GM19035 (cell line): ENCODE results near the gene NPY4R2.
"Not testable (repeated sequence)": the region's sequence is repeated elsewhere in the genome, so short reads cannot be mapped to it uniquely, and the experiment has no call there.

Source experiments
- ATAC-seq: cut with Tn5 transposase; IDR thresholded peaks from one replicate; pipeline ENCODE4 v1.9.1; 2021; ENCODE audit not compliant: unreplicated experiment

Gene NPY4R2

DNA sequence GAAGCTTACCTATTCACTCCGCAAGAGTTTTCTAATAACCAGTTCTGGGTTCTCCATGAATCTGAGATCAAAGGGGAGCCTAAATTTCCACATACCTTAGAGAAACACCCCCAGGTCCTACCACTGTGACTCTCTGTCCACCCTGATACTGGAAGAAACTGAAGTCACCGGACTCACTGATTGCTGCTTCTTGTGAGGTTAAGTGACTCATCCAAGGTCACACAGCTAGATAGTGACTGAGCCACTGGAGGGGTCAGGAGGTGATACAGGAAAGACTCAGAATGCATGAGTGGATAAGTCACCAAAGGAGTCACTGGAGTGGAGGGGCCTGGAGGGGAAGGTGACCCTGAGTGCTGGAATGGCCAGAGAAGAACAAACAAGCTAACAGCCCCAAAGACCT lies 9.8 kb downstream of the NPY4R2 start:
- ATAC-seq: not testable (repeated sequence)

DNA sequence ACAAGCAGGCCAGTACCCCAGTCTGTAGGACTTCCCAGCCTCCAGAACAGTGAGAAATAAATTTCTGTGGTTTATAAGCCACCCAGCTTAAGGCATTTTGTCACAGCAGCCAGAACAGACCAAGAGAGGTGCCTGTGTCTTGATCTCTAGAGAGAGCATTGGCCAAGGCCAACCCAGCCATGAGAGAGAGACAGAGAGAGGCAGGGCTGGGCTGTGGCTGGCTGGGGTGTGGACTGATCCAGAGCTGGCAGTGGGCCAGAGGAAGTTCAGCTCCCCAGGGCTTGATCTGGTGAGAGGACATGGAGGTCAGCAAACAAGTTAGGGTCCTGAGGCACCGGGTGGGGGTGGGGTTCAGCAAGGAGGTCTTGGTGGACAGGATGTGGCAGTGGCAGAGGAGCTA lies 14.4 kb downstream of the NPY4R2 start:
- not testable (repeated sequence) for ATAC-seq

DNA sequence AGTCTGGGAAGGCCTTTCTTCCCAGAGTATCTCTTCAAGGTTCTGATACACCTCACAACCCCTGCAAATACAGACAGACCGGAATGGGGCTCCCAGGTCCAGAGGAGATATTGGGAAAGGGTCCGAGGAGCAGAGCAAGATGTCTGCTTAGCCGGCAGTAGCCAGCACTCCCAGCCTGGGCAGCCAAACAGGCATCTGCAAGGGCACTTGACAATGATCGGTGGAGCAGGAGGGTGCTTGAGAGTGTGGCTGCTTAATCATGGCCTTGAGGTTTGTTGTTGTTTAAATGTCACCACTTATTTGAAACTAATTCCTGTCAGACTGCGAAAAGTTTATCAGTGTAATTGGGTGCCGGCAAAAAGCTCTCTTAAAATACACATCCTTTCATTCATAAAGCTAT lies 15.0 kb downstream of the NPY4R2 start:
- not testable (repeated sequence) for ATAC-seq

DNA sequence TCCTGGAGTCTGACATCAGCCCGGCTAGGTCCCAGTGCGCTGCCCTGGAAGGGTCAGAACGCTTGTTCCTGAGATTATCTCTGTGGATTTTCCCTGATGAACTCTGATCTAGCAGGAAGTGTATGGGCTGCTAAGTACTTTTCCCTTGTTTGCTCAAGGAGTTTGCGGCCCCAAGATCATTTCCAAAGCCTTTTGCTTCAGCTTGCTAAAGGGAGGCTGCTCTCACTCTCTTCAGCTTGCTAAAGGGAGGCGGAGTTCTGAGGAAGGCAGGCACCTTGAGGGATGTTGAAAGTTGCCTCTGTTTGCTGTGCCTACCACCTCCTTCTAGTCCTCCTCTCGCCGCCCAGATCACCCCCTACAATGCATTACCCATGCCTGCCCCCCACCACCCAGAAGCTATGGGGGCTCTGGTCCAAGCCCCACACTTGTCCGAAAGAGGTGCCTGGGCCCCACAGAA lies 18.3 kb downstream of the NPY4R2 start:
- ATAC-seq: not testable (repeated sequence)

DNA sequence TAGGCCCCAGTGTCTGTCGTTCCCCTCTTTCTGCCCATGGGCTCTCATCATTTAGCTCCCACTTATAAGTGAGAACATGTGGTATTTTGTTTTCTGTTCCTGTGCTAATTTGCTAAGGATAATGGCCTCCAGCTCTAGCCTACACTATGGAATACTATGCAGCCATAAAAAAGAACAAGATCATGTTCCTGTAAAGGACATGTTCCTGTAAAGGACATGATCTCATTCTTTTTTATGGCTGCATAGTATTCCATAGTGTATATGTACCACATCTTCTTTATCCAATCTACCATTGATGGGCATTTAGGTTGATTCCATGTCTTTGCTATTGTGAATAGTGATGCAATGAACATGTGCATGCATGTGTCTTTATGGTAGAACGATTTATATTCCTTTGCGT lies 19.2 kb downstream of the NPY4R2 start:
- not testable (repeated sequence) for ATAC-seq

DNA sequence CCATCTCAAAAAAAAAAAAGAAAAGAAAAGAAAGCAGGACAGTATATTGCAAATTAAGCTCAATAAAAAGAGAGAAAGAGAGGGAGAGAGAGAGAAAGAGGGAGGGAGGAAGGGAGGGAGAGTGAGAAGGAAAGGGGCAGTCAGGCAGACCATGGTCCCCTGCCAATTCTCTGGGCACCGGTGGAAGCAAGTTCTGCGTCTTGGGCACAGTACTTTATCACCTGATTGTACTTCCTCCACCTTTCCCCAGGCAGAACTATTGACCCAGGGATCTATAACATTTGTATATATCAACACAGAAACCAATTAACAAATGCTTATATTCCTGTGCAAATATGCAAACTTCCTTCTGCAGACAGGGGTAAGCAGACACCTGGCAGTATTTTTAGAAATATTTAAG lies 22.4 kb downstream of the NPY4R2 start:
- ATAC-seq: not testable (repeated sequence)

DNA sequence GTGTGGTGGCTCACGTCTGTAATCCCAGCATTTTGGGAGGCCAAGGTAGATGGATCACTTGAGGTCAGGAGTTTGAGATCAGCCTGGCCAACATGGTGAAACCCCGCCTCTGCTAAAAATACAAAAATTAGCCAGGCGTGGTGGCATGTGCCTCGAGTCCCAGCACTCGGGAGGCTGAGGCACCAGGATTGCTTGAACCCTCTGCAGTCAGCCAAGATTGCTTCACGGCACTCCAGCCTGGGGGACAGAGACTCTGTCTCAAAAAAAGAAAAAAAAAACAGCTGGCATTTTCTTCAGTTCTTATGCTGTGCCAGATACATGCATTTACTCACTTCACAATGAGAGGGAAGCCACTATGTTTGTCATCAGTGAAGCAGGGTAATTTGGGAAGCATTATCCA lies 22.9 kb downstream of the NPY4R2 start:
- ATAC-seq: not testable (repeated sequence)

DNA sequence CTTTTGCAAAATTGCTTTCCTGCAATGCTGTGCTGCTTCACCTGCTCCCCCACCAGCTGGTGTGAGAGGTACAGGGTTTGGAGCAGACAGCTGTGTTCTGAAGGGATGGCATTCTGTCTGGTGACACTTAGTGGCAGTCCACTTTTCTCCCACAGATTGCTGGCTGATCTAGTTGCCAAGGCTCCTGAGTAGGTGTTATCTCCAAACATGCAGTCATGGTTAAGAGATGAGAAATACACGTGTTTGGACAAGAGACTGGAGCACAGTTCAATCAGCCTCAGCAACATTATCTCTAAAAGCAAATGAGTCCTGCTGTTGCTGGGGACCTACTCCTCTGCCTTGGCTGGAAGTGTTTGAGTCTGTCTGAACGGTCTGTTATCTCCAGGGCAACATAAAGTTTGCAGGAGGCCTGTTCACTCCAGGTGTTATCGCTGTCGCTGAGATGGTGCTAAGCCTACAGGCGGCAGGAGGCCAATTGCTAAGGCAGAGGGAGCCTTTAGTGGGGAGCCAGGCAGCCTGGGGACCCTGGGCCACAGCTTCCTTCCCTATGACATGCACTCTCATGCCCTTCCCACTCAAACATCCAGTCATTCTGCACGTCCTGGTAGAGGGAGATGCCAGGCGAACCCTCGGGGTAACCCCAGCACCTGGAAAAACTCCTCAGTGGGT lies 24.0 kb downstream of the NPY4R2 start:
- ATAC-seq: not testable (repeated sequence)

DNA sequence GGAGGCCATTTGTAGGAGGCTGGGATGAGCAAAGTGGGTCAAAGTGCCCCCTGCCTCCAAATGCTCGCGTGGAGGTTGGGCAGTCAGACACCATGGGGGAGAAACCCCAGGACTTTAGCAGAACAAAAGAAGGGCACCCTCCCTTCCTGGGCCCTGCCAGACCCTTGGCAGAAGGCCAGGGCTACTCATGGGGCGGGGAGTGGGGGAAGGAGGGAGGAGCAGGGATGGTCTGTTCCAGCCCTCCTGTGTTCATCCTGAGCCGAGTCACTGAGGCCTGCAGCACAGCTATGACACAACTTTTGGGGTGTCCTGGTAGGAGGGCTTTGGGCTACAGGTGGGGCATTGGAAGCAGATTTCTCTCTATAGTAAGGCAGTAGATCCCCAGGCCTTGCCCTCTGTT lies 24.9 kb downstream of the NPY4R2 start:
- not testable (repeated sequence) for ATAC-seq

DNA sequence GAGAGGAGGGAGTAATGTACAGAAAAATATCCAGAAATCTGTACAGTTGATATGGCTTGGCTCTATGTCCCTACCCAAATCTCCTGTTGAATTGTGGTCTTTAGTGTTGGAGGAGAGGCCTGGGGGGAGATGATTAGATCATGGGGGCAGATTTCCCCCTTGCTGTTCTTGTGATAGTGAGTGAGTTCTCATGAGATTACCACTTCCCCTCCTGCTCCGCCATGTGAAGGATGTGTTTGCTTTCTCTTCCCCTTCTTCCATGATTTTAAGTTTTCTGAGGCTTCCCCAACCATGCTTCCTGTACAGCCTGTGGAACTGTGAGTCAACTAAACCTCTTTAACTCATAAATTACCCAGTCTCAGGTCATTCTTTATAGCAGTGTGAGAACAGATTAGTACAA lies 29.0 kb downstream of the NPY4R2 start:
- not testable (repeated sequence) for ATAC-seq

DNA sequence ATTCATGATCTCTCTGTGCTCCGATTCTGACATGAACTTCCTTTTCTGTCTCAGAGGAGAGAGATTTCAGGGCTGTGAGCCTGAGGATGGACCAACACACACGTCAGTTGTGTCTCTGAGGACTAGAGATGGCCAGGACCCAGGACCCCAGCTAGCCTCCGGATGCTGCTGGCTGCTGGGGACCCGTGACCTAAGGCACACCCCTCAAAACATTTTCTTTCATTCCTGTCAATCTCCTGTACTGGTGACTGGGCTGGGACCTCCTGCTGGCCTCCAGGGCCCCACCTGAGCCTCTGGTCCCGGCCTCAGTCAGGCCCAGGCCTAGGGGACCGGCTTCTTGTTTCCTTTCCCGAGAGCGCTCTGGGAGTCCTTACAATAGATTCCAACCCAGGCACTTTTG lies 38.7 kb downstream of the NPY4R2 start:
- ATAC-seq: not testable (repeated sequence)

DNA sequence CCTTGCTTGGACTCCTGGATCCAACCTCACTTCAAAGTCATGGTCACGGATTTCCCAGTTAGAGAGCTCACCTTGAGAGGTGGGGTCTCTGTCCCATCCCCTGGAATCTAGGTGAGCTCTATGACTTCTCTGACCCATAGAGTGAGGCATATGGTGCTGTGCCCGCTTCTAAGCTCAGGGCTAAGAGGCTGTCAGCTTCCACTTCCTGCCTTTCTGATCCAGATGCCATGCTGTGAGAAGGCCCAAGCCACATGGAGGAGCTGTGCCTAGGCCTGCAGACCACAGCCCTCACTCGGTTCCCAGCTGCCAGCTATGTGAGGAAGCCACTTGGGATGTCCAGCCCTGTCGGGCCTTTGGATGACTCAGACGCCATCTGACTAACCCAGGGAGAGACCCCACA lies 41.2 kb downstream of the NPY4R2 start:
- not testable (repeated sequence) for ATAC-seq

DNA sequence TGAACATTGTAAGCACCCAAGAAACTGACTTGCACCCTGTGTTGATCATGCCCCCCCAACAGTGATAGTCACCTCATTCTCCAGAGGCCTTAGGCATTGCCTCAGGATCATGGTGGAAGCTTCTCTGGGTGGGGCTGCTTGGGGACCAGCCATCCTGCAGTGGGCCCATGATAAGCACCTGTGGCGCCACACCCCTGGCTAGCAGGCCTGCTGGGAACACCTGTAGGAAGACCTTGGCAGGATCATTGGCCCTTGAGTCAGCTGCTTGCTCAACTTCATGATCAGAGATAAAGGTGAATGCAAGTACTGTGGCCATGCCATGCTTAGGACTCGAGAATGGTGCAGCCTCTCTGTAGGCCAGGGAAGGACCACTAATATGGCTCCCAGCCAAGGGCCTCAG lies 42.2 kb downstream of the NPY4R2 start:
- not testable (repeated sequence) for ATAC-seq

DNA sequence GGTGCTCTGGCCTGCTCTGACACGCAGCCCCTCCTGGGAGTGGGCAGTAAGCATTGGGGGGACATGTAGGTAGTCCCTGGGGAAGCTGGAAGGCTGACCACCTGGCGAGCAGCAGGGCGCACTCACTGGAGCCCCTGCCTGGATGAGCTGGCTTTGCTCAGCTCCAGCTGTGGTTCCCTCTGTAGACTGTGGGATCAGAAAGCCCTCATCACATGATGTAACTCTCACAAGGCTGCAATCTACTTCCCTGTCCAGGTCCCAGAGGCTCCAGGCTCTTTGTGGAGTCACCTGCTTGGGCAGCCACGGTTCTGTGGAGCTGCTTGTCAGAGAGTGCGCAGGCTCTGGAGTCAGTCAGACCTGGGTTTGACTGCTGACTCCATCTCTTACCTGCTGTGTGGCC lies 44.3 kb downstream of the NPY4R2 start:
- not testable (repeated sequence) for ATAC-seq

DNA sequence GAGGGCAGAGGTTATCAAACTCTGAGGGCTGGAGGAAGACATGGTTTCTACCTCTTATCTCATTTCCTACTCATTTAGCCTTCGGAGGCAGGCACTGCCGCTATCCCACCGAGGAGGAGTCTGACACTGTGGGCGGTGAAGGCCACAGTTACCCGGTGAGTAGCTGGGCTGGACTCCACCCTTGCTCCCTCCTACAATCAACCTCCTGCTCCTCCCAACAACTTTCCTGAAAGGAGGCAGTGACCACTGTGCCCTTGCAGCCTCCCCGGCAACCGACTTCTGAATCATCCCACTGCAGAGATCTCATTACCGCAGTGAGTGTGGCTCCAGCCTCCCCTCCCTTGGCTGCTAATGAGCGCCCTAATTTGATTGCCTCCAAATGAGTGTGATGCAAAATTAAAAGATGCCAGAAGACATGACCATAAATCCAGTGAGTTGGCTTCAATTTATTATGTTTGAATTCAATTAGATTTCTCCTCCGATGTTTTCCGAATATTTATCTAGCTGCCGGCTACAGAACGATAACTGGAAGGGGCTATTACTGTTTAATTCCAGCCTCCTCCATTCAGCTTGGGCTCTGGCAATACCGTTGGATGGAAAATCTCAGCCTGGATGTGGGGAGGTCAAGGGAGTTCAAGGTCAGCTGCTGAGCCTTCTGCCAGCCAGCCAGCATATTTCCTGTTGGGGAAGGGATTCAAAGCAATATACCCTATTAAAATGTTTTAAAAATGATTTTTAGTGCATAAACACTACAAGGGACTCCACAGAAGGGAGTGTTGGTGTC lies 46.0 kb downstream of the NPY4R2 start:
- not testable (repeated sequence) for ATAC-seq

DNA sequence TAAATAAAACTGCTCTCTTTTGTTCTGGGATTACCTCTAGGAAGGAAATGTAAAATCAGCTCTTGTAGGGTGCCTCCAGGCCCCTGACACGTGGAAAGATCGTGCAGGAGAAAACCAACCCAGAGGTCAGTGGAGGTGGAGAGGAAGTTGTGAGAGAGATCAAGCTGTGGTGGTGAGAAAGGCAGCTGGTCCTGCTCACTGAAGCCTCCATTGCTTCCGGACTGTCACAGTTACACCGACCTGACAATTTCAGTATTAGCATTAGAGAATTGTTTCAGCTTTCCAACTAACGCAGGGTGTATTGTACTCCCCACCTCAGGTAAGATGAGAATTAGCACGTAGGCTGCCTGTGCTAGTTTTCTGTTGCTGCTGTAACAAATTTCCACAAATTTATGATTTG lies 50.5 kb downstream of the NPY4R2 start:
- ATAC-seq: not testable (repeated sequence)

DNA sequence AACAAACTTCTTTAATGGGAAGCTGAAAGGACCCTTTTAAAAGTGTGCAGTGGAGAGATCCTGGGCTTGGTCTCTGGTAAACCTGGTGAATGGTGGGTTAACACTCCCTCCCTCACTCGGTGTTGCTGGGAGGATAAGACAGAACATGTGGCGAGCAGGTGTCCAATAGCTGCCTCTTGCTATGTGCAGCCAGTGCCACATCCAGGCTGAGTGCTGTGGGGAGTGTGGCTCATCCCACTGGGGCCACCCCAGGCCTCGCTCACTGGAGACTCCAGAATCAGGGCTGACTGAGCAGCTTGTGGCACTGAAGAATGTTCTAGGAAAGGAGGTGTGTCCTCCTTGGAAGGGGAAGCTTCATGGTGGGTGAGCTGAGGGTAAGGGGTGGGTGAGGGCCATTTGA lies 51.6 kb downstream of the NPY4R2 start:
- ATAC-seq: not testable (repeated sequence)

DNA sequence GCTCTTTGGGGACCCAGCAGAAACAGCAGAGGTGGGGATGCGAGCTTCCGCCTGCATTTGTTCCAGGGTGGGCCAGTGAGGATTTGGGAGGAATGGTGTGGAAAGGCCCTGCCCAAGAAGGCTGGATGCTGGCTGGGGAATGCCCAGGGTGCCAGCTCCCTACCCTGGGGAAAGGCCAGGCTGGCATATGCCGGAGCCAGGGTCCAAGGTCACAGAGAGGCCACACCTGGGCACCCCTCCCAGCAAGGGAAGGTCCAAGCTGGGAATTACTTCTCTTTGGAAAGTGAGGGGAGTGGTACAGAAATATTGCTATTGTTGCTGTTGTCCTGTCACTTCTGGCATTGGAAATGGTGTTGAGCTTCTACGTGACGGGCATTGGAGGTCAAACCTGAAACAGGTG lies 53.1 kb downstream of the NPY4R2 start:
- ATAC-seq: not testable (repeated sequence)

DNA sequence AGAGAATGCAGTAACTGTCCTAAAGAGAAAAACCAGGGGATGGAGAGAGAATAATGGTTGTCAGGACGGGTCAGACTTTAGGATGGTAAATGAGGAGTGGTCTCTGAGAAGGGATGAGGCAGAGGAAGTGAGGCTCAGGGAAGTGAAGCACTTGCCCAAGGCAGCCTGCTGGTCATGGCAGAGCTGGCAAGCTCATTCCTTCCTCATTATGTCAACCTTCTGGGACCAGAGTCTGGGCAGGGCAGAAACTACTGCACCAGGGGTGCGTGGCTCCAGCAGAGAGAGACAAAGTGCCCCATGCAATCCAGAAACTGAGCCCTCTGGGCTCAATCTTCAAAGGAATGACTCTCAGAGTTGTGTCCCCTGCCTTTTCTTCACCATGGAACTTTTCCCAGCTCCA lies 53.6 kb downstream of the NPY4R2 start:
- ATAC-seq: not testable (repeated sequence)
